Keratinocyte (primary cell): ENCODE data around the gene IPO13. TPM values are rescaled to one million over a fixed set of nuclear protein-coding genes. Genes with fewer than 3 reads are reported as not detected.

Experiments used
- DNase-seq: peaks from one replicate; pipeline ENCODE4 v3.0.0-alpha.2; 2011; ENCODE audit warnings: low read depth, missing footprints, low spot score
- FAIRE-seq: peaks from 2 replicates; lab custom pipeline; 2011; peaks lifted over from hg19 to GRCh38; lab: Jason Lieb, UNC
- H2AFZ ChIP-seq: 2 replicates; pipeline ENCODE4 v1.6.0; 2012; ENCODE audit warnings: low read length, control low read depth, inconsistent platforms; ENCODE audit not compliant: control insufficient read depth
- H3K27ac ChIP-seq: 2 replicates; pipeline ENCODE4 v1.5.1; 2011; ENCODE audit warnings: low read length; ENCODE audit not compliant: control insufficient read depth, insufficient read depth
- H3K27me3 ChIP-seq: 3 replicates; pipeline ENCODE4 v1.6.0; 2011; ENCODE audit warnings: low read length; ENCODE audit not compliant: control insufficient read depth, insufficient read depth; ENCODE audit errors: extremely low read depth
- H3K36me3 ChIP-seq, 2 experiments: 2 replicates in 1 of 2; 3 replicates in 1 of 2; pipeline ENCODE4 v1.5.1; 2011; ENCODE audit warnings: low read length in 2 of 2, mild to moderate bottlenecking in 1 of 2; ENCODE audit not compliant: control insufficient read depth in 2 of 2, insufficient read depth in 2 of 2; ENCODE audit errors: extremely low read depth in 1 of 2
- H3K4me1 ChIP-seq: 3 replicates; pipeline ENCODE4 v1.5.1; 2011; ENCODE audit warnings: low read length; ENCODE audit not compliant: control insufficient read depth, insufficient read depth; ENCODE audit errors: extremely low read depth
- H3K4me2 ChIP-seq: 3 replicates; pipeline ENCODE4 v1.6.0; 2011; ENCODE audit warnings: low read depth, low read length; ENCODE audit not compliant: control insufficient read depth, insufficient read depth; ENCODE audit errors: extremely low read depth
- H3K4me3 ChIP-seq, 3 experiments: fragments of 200-600 bp in 1 of 3; sonication (generic) in 1 of 3; 2 replicates in 2 of 3; 3 replicates in 1 of 3; pipeline ENCODE4 v1.5.1; 2011 to 2016; ENCODE audit warnings: low read length in 3 of 3, mild to moderate bottlenecking in 3 of 3, control low read depth in 2 of 3, inconsistent platforms in 1 of 3, low read depth in 1 of 3, mixed read lengths in 1 of 3, mixed run types in 1 of 3, moderate library complexity in 1 of 3; ENCODE audit not compliant: control insufficient read depth in 2 of 3, insufficient read depth in 2 of 3; ENCODE audit errors: extremely low read depth in 1 of 3
- H3K79me2 ChIP-seq: 2 replicates; pipeline ENCODE4 v1.6.0; 2012; ENCODE audit warnings: low read length; ENCODE audit not compliant: control insufficient read depth, insufficient read depth
- H3K9ac ChIP-seq: 3 replicates; pipeline ENCODE4 v1.6.0; 2011; ENCODE audit warnings: low read length; ENCODE audit not compliant: control insufficient read depth, insufficient read depth; ENCODE audit errors: extremely low read depth
- H3K9me1 ChIP-seq: 3 replicates; pipeline ENCODE4 v1.6.0; 2011; ENCODE audit warnings: low read length; ENCODE audit not compliant: control insufficient read depth, insufficient read depth; ENCODE audit errors: extremely low read depth
- H3K9me3 ChIP-seq: 2 replicates; pipeline ENCODE4 v1.5.1; 2012; ENCODE audit warnings: low read depth, low read length; ENCODE audit not compliant: control insufficient read depth
- H4K20me1 ChIP-seq: 3 replicates; pipeline ENCODE4 v1.6.0; 2011; ENCODE audit warnings: low read length; ENCODE audit not compliant: control insufficient read depth, insufficient read depth; ENCODE audit errors: extremely low read depth
- EZH2 ChIP-seq: IDR thresholded peaks from one replicate; pipeline ENCODE4 v1.6.1; 2012; ENCODE audit warnings: inconsistent platforms, mild to moderate bottlenecking, low read length, moderate library complexity
- dilution Hi-C: fragments of 300-500 bp; cut with MboI; formaldehyde crosslinking; loops from one replicate; pipeline ENCODE4 v1.7.0; 2020; ENCODE audit warnings: low sequenced_read_pairs; ENCODE audit not compliant: extremely low pct_ligation_motif_present
- polyA plus RNA-seq, 5 experiments: library from polyadenylated mRNA; depleted of rRNA in 3 of 5; stranded (reverse) in 3 of 5; stranded (forward) in 1 of 5; unstranded in 1 of 5; fragments of >200 nt; gene quantifications; 1 replicate in 1 of 5; 2 replicates in 3 of 5; 3 replicates in 1 of 5; pipeline versions ENCODE4 v1.2.1 to v1.2.3, GENCODE V29; 2011 to 2012; ENCODE audit warnings: missing spikeins in 2 of 5, low read depth in 1 of 5, low replicate concordance in 1 of 5
- TF ChIP-seq, protein P1 (sequence below), 3 experiments: IDR thresholded peaks in 1 of 3; conservative IDR thresholded peaks in 1 of 3; optimal IDR thresholded peaks in 1 of 3; 2 replicates in 2 of 3; 3 replicates in 1 of 3; pipeline versions ENCODE3 to v1.5.1; 2011; ENCODE audit warnings: low read length in 3 of 3, mild to moderate bottlenecking in 3 of 3, moderate library complexity in 2 of 3, control low read depth in 1 of 3, inconsistent platforms in 1 of 3; ENCODE audit not compliant: insufficient read depth in 2 of 3; ENCODE audit errors: extremely low read depth in 1 of 3

IPO13 gene
- polyA plus RNA-seq, 1 donor (not counting 4 experiments of a cell fraction or from before 2014, with no cell fraction given) = 20.7 TPM

DNA sequence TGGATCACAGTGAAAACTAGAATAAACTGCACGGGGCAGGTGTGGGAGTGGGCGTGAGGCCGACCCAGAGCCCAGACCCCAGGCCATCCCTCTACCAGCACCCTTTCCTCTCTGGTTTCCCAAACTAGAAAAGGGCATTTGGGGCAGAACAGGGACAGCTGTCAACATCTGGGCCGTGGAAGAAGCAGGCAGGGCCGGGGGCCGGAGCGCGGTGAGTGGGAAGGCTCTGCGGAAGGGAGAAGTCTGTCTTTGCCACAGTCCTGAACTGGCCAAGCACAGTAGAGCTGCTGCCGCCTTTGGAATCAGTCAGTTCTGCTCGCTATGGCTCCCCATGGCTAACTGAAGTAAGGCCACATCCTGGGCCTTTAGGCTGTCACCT lies 51.2 kb downstream of the IPO13 start:
- DNase-seq = no peak
- no peak overlapping the region for H3K4me2 ChIP-seq
- H3K36me3 ChIP-seq = peaks cover 2 to 3% of the 10 kb centered on the region in 2 experiments
- no peaks in the 10 kb centered on the region for H3K9me1 ChIP-seq
- dilution Hi-C loops = no loop called here
- no peak overlapping the region for H2AFZ ChIP-seq
- FAIRE-seq = no peak
- H3K9ac ChIP-seq = no peak overlapping the region
- peaks cover 5% of the 10 kb centered on the region for H3K4me1 ChIP-seq
- H4K20me1 ChIP-seq = no peaks in the 10 kb centered on the region
- H3K79me2 ChIP-seq = no peaks in the 10 kb centered on the region
- no peak overlapping the region for H3K27ac ChIP-seq
- H3K4me3 ChIP-seq = no peak overlapping the region
- TF ChIP-seq, protein P1, sequence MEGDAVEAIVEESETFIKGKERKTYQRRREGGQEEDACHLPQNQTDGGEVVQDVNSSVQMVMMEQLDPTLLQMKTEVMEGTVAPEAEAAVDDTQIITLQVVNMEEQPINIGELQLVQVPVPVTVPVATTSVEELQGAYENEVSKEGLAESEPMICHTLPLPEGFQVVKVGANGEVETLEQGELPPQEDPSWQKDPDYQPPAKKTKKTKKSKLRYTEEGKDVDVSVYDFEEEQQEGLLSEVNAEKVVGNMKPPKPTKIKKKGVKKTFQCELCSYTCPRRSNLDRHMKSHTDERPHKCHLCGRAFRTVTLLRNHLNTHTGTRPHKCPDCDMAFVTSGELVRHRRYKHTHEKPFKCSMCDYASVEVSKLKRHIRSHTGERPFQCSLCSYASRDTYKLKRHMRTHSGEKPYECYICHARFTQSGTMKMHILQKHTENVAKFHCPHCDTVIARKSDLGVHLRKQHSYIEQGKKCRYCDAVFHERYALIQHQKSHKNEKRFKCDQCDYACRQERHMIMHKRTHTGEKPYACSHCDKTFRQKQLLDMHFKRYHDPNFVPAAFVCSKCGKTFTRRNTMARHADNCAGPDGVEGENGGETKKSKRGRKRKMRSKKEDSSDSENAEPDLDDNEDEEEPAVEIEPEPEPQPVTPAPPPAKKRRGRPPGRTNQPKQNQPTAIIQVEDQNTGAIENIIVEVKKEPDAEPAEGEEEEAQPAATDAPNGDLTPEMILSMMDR (optimal IDR thresholded peaks at IDR 0.05 in 1 of 3, IDR thresholded peaks at IDR 0.05 in 1 of 3, conservative IDR thresholded peaks at IDR 0.05 in 1 of 3; ENCODE audit: extremely low read depth in 1 of 3, insufficient read depth in 2 of 3, low read length in 3 of 3) = no peak
- no peak for TF ChIP-seq EZH2
- no peaks in the 10 kb centered on the region for H3K9me3 ChIP-seq
- no peaks in the 10 kb centered on the region for H3K27me3 ChIP-seq

DNA sequence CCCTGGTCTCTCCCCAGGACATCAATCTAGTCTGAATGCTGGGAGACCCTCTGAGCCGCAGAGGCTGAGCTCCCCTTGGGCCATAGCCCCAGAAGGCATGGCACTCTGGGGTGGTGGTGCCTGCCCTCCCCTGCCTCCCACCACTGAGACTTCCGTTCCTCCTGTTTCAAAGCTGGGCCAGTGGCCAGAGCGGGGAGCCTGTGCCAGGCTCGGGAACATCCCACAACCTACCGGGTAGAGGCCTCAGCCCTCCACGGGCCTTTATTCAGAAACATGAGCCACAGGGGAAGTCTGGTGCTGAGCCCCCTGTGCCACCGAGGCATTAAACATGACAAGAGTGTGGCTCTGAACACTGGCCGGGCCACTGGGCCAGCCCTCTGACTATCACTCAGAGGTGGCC lies 52.7 kb downstream of the IPO13 start:
- no peak overlapping the region for H3K4me2 ChIP-seq
- H3K36me3 ChIP-seq = peaks cover 2 to 3% of the 10 kb centered on the region in 2 experiments
- no peaks in the 10 kb centered on the region for H3K9me1 ChIP-seq
- DNase-seq = no peak
- dilution Hi-C loops = no loop called here
- no peak overlapping the region for H2AFZ ChIP-seq
- no peaks in the 10 kb centered on the region for H3K4me1 ChIP-seq
- FAIRE-seq = no peak
- H4K20me1 ChIP-seq = no peaks in the 10 kb centered on the region
- no peaks in the 10 kb centered on the region for H3K79me2 ChIP-seq
- TF ChIP-seq, protein P1 (optimal IDR thresholded peaks at IDR 0.05 in 1 of 3, IDR thresholded peaks at IDR 0.05 in 1 of 3, conservative IDR thresholded peaks at IDR 0.05 in 1 of 3; ENCODE audit: extremely low read depth in 1 of 3, insufficient read depth in 2 of 3, low read length in 3 of 3) = no peak
- TF ChIP-seq EZH2 = no peak
- no peak overlapping the region for H3K4me3 ChIP-seq
- no peaks in the 10 kb centered on the region for H3K27me3 ChIP-seq
- H3K9me3 ChIP-seq = no peaks in the 10 kb centered on the region
- no peak overlapping the region for H3K27ac ChIP-seq
- H3K9ac ChIP-seq = no peak overlapping the region
